Effector CD4-positive, alpha-beta T cell (primary cell): ENCODE results near the gene CMKLR1.

Experiments
- DNase-seq: peaks from one replicate; pipeline ENCODE4 v3.0.0-alpha.2; 2020

The CMKLR1 gene

GRCh38 chr12:108315486-108316105, 23.5 kb downstream of the CMKLR1 start:
- DNase-seq: no peak

DNA sequence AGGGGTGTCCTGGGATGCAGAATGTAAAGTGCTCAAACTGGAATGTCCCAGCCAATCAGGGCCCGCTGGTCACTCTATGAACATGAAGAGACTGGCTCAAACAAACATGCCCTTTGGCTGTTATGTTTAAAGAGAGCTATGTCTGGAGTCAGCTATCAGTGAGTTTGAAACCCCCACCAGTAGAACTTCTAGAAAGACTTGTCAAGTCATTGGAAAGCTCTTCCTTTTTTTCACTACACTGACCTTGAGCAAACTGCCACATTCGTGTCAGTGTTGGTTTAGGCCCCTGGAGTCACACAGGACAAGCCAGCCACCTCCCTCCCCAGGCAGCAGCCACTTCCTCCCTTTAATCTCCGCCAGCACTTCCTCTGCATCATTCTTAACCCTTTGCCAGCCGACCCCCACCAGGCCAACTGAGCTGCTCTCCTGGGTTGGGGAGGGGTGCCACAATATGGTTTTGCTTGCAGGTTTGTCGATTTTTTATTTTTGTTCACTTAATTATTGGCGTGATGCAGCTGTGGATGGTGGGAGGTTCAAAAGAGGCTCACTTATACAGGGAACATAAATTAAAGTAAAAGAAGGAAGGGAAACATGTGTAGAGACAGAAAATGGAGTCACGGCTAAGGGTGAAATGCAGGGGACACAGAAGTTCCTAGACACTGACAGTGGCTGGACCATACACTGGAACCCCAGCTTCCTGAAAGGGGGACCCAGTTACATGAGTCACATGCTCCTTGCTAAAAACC, 25.3 kb downstream of the CMKLR1 start:
- DNase-seq: no peak

DNA sequence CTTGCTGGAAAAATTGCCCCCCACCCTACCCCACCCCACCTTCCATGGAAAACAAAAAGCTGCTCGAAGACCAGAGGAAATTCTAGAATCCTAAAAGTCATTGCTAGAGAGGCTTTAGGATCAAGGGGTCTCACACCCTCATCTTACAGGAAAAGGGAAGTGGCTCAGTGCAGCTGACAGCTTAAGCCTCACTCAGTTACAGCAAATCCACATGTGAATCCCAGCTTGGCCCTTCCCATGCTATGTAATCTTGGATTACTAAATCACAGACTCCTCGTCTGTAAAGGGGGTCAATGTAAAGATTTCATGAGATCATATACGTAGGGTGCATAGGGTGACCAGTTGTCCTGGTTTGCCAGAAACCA, 25.9 kb downstream of the CMKLR1 start:
- DNase-seq: no peak

DNA sequence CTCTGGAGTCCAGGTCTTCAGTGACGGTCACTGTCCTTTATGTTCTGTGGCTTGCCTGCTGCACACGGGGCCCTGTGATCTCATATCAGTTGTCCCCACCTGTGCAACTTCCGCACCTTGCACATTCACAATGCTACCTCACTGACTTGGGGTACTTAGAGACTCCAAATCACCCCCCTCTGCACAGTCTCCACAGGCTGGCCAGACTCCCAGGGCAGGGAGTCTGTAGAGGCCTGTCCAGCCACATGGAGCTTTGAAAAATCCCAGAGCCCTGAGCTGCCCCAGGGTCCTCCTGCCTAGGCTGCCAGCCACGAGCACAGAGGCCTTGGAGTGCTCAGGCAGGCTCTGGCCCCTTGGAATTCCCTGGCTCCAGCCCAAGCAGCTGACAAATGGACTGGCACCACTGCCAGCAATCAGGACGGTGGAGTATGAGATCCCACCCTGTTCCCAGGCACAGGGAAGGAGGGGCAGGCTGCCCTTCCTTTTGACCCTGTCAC, 26.4 kb downstream of the CMKLR1 start:
- DNase-seq: no peak

GRCh38 chr12:108312073-108312659, 26.9 kb downstream of the CMKLR1 start:
- DNase-seq: no peak

DNA sequence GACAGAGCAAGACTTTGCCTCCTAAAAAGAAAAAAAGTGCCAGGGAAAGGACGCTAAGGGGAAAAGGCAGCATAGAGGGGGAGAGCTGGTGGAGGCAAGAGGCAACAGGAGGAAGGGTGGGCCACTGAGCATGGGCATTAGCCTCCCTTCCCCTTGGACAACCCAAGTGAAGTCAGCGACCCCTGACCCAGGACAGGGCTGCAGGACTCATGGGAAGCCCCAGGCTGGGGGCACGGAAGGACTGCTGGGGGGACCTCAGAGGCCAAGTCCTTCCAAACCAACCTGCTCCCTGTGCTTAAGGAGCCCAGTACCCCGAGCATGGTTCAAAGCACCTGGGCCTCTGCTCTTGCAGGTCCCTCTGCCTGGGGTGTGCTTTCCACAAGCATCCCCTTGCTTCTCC, 27.5 kb downstream of the CMKLR1 start:
- DNase-seq: no peak

- no peak for DNase-seq
These were observed 28.6 kb downstream of the CMKLR1 start for GRCh38 chr12:108310489-108310888.

- DNase-seq: no peak
These were observed 29.3 kb downstream of the CMKLR1 start for GRCh38 chr12:108309674-108310312.

- DNase-seq: no peak
These were observed 30.6 kb downstream of the CMKLR1 start for GRCh38 chr12:108308395-108309085.

- DNase-seq: no peak
These were observed 32.1 kb downstream of the CMKLR1 start for GRCh38 chr12:108307006-108307405.

DNA sequence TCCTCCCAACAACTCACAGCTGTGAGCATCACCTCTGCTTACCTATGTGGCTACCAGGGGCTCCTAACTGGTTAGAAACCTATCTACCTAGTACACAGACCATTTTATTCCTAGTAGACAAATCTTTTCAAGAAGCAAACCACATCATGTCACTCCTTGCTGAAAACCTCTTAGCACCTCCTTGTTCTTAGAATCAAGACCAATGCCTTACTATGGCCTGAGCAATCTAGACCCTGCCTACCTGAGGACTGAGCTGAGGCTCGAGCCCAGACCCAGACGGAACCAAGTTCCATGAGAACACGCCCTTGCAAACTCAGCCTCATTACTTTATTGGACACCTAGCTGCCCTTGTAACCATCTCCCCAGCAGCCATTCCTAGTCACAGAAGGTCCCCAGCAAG, 32.6 kb downstream of the CMKLR1 start:
- no peak for DNase-seq

- no peak for DNase-seq
These were observed 33.1 kb downstream of the CMKLR1 start for GRCh38 chr12:108305991-108306501.

DNA sequence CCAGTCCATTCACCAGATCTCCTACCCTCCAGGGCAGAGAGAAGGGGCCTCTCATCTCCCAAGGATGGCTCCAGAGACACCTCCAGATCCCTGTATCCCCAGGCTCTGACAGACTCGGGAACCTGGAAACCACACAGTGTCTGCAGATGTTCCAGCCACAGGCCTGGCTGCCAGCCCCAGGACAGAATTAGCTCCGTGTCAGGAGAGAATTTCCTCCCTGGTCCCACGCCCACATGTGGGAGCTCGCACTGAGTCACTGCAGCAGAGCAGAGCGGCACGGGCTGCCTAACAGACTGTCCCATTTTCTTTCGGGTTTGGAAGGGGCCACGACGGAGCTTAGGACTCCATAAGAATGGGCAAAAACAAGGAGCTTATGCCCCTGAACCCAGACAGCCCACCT, 33.6 kb downstream of the CMKLR1 start:
- DNase-seq: no peak

GRCh38 chr12:108304633-108305032, 34.5 kb downstream of the CMKLR1 start:
- no peak for DNase-seq

- DNase-seq: no peak
These were observed 35.4 kb downstream of the CMKLR1 start for GRCh38 chr12:108303703-108304102.

DNA sequence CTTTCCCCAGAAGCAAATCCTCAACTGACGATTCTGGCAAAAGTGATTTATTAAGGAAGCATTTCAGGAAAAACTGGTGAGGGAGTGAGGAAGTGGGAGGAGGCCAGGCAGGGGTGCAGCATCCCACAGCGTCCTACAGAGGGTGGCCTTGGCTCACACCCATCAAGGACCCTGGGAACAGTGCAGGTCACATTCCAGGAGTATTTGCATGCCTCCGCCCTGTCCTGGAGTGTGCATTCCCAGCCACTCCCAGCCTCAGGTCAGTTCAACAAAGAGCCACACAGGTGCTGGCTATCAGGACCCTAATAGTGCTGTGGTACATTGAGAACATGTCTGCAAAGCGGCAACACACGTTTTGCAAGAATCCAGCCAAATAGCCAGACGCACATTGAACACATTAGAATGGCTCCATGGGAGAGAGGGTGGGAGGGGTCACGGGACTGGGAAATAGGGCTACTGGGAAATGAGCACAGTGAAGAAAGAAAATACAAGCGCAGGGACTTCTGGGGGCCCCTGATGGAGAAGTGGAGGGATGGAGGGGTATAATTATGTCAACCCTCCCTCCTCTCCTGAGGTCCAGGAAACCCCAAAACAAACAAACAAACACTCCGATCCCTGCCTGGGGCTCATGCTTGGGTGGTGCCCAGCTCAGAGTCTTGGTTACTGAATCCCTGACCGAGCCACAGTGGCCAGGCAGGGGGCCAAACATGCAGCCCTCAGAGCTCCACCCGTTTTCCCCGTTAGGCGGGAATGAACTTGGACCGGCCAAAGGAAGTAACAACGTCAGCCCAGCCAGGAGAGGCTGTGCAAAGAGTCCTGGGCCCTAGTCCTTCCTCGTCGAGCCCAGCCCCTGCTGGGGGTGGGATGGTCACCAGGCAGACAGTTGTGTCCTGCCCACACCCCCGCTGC, 36.5 kb downstream of the CMKLR1 start:
- DNase-seq: no peak

GRCh38 chr12:108302016-108302402, 37.1 kb downstream of the CMKLR1 start:
- no peak for DNase-seq

- no peak for DNase-seq
These were observed 37.8 kb downstream of the CMKLR1 start for GRCh38 chr12:108301346-108301745.

DNA sequence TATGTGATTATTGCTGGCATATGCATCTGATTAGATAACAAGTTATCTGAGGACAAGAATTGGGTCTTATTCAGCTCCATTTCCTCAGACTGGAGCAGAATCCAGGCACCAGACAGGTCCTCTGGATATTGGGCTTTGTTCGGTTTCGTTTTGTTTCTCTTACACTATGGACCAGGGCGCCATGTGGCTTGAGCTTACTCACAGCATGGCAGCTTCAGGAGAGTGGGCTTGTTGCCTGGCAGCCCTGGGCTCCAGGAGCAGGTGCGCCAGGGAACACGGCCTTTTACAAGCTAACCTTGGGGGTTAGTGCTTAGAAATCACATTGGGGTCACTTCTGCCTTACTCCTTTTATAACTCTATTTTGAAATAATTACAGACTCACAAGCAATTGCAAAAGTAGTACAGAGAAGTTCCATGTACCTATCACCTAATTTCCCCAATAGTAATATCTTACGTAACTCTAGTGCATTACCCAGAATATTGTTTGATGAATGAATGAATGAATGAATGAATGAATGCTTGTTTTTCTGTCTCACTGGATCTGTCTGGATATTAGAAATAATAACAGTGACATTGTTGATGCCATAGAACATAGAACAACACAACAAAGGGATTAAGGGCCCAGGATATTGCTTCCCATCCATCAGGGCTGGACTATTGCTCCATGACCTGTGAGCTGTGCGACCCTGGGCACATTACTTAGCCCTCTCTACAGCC, 39.0 kb downstream of the CMKLR1 start:
- no peak for DNase-seq

DNA sequence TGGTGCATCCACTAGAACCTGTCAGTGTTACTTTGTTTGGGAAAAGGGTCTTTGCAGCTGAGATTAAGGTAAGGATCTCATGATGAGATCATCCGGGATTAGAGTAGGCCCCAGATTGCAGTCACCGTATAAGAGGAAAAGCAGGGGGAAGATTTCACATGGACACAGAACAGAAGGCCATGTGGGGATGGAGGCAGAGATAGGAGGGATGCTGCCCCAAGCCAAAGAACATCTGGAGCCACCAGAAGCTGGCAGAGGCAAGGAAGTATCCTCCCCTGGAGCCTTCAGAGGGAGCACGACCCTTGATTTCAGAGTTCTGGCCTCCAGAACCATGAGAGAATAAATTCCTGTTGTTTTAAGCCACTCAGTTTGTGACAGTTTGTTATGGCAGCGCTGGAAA, 39.6 kb downstream of the CMKLR1 start:
- DNase-seq: no peak

GRCh38 chr12:108298761-108299275, 40.3 kb downstream of the CMKLR1 start:
- DNase-seq: no peak
